ENCODE data around the gene RAVER1. TPM values are rescaled to one million over a fixed set of nuclear protein-coding genes. Genes with fewer than 3 reads are reported as not detected.
A peak's percentile ranks its signal among the peaks of the same experiment; 100 is the strongest.

The RAVER1 gene
- total and polyA plus RNA-seq, 2 of the 13 experiments (the other 11 are each of a cell fraction or from before 2014, with no cell fraction given), result 3.6 to 7.9 TPM

GRCh38 chr19:10270616-10271394 is 62.5 kb downstream of the RAVER1 start, which contains the start of gene ICAM1 (continued):
- peak; percentile 96 for TF ChIP-seq ZNF878 (CRISPR knock-in tag; IDR thresholded peaks at IDR 0.05)
- TF ChIP-seq TSC22D2 (CRISPR knock-in tag; IDR thresholded peaks at IDR 0.05; ENCODE audit: borderline replicate concordance), result peak; percentile 74; the same call in 1 of the 2 replicates
- TF ChIP-seq PBX3 (CRISPR knock-in tag; IDR thresholded peaks at IDR 0.05; ENCODE audit: borderline replicate concordance), result no peak
- TF ChIP-seq AHDC1 (CRISPR knock-in tag; IDR thresholded peaks at IDR 0.05; ENCODE audit: borderline replicate concordance), result peak; percentile 80
- 0 out of 2 replicates have a peak, but pooled peaks have one; percentile 73 for TF ChIP-seq STAT6 (CRISPR knock-in tag; IDR thresholded peaks at IDR 0.05; ENCODE audit: borderline replicate concordance)
- no peak for TF ChIP-seq IKZF4 (CRISPR knock-in tag; IDR thresholded peaks at IDR 0.05; ENCODE audit: borderline replicate concordance, low read depth, not compliant biosample characterization)
- peak in 1 of 2 experiments; percentile 96; a peak in 2 of 4 replicates for TF ChIP-seq KLF16 (CRISPR knock-in tag; IDR thresholded peaks at IDR 0.05)
- peak; percentile 78 for TF ChIP-seq IRF2 (CRISPR knock-in tag; IDR thresholded peaks at IDR 0.05)
- TF ChIP-seq PHF8 (CRISPR knock-in tag; IDR thresholded peaks at IDR 0.05), result peak; percentile 86
- TF ChIP-seq ZNF101 (CRISPR knock-in tag; IDR thresholded peaks at IDR 0.05; ENCODE audit: borderline replicate concordance, low read depth), result no peak
- peak; percentile 92 for TF ChIP-seq MED1 (CRISPR knock-in tag; IDR thresholded peaks at IDR 0.05)
- no peak for TF ChIP-seq TRAFD1 (CRISPR knock-in tag; IDR thresholded peaks at IDR 0.05; ENCODE audit: borderline replicate concordance)
- no peak for TF ChIP-seq ZNF576 (CRISPR knock-in tag; IDR thresholded peaks at IDR 0.05)
- TF ChIP-seq ZSCAN31 (CRISPR knock-in tag; IDR thresholded peaks at IDR 0.05; ENCODE audit: low read depth), result peak; percentile 97
- TF ChIP-seq KDM5B (CRISPR knock-in tag; IDR thresholded peaks at IDR 0.05; ENCODE audit: borderline replicate concordance), result peak; percentile 87

All from HepG2 (cell line).